Measurements from ENCODE around the gene DENND1B. TPM values are rescaled to one million over a fixed set of nuclear protein-coding genes. Genes with fewer than 3 reads are reported as not detected.
A peak's percentile ranks its signal among the peaks of the same experiment; 100 is the strongest.
"Not testable (repeated sequence)": the region's sequence is repeated elsewhere in the genome, so short reads cannot be mapped to it uniquely, and the experiment has no call there.

DENND1B gene
- total and polyA plus RNA-seq, 5 donors from 2014 or later: 13.8 to 45.5 (median 18.1) TPM

DNA sequence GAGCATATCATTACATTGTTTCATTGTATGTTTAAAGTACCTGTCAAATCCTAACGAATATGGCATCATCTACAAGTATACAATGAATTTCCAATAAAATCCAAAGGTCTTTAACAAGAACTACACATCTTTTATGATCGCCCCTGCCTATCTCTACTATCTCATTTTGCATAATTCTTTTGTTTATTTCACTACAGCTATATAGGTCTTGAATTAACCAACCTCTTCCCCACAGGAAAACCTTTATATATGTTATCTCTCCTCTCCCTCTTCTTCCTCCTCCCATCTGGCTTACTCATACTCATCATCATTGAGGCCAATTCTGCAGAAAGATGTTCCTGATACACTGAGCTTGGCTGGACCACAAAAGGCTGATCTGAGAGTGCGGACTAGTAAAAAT, 175.5 kb downstream of the DENND1B start:
- H3K4me3 ChIP-seq (ENCODE audit: low read depth, low read length): no peak overlapping the region
- H3K27me3 ChIP-seq (ENCODE audit: control insufficient read depth, insufficient read depth, low read length): no peaks in the 10 kb centered on the region
- H3K4me1 Mint-ChIP-seq: peaks cover 0 to 21% (median 2%) of the 10 kb centered on the region in 4 donors
- H3K4me3 Mint-ChIP-seq: no peak overlapping the region
- no peaks in the 10 kb centered on the region for H3K27me3 Mint-ChIP-seq
- no peak for ATAC-seq (ENCODE audit: low read depth in 2 of 2)
- H3K27ac Mint-ChIP-seq: no peak overlapping the region
- no peak for DNase-seq
- H3K27ac ChIP-seq (ENCODE audit: insufficient read depth, low read length, poor library complexity, severe bottlenecking): no peak overlapping the region
- peaks cover 10% of the 10 kb centered on the region for H3K36me3 ChIP-seq (ENCODE audit: control insufficient read depth, insufficient read depth, low read length)
- H3K9me3 ChIP-seq (ENCODE audit: control insufficient read depth in 2 of 2, low read length in 2 of 2): no peaks in the 10 kb centered on the region
- H3K36me3 Mint-ChIP-seq: no peaks in the 10 kb centered on the region
- no peaks in the 10 kb centered on the region for H3K9me3 Mint-ChIP-seq
- no peaks in the 10 kb centered on the region for H3K4me1 ChIP-seq (ENCODE audit: control insufficient read depth, insufficient read depth, low read length, poor library complexity, severe bottlenecking)

DNA sequence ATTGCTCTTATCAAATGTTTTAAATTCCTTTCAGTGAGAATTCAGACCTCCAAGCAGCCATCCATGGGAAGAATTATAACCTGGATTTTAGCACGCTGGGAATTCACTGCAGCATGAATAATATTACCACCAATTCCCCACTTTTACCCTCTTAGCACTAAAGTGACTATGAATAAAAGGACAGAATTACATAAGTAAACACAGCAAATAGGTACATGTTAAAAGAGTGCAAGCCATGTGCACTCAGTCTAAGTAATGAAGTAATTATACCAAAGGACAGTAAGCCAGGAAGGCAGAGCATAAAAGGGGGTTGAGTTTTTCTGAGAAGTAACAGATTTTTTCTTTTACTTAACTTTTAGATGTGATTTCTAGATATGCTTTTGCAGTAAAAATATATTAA, 176.3 kb downstream of the DENND1B start:
- Mint-ChIP-seq H3K4me1 (peaks cover 0 to 19% (median 4%) of the 10 kb centered on the region in 4 donors), H3K27me3 (no peaks in the 10 kb centered on the region), H3K27ac (peak overlapping the region in 1 of 3 donors; percentile 79), H3K36me3 (peaks cover 3% of the 10 kb centered on the region), H3K4me3 (no peak overlapping the region), H3K9me3 (no peaks in the 10 kb centered on the region)
- Histone ChIP-seq H3K27me3 (ENCODE audit: control insufficient read depth, insufficient read depth, low read length) (no peaks in the 10 kb centered on the region), H3K36me3 (ENCODE audit: control insufficient read depth, insufficient read depth, low read length) (peaks cover 13% of the 10 kb centered on the region), H3K4me1 (ENCODE audit: control insufficient read depth, insufficient read depth, low read length, poor library complexity, severe bottlenecking) (no peaks in the 10 kb centered on the region), H3K4me3 (ENCODE audit: low read depth, low read length) (no peak overlapping the region), H3K9me3 (ENCODE audit: control insufficient read depth in 2 of 2, low read length in 2 of 2) (no peaks in the 10 kb centered on the region), H3K27ac (ENCODE audit: insufficient read depth, low read length, poor library complexity, severe bottlenecking) (no peak overlapping the region)
- ATAC-seq (ENCODE audit: low read depth in 2 of 2) (no peak), DNase-seq (no peak)

- no peaks in the 10 kb centered on the region for H3K27me3 Mint-ChIP-seq
- ATAC-seq (ENCODE audit: low read depth in 2 of 2): no peak
- peaks cover 0 to 10% (median 4%) of the 10 kb centered on the region in 4 donors for H3K4me1 Mint-ChIP-seq
Observed at GRCh38 chr1:197595304-197595904, 179.9 kb downstream of the DENND1B start.

DNA sequence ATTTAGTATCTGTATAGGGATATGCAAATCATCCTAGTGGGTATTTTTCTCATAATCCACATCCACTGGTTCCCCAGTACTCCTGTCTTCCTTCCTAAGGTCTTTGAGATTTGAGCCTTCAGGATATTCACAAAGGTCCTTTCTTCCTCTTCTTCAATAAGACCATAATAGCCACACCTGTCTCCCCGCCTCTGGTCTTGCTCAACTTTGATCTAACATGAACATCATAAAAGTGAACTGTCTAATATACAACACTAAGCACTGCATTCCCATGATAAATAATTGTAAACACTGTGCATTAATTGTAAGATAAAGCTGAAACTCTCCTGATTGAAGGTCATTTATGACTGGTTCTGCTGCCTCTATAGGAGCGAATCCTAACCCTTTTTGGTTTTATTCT, 184.6 kb downstream of the DENND1B start:
- Mint-ChIP-seq H3K27ac (no peak overlapping the region), H3K9me3 (no peaks in the 10 kb centered on the region), H3K27me3 (no peaks in the 10 kb centered on the region), H3K4me3 (no peak overlapping the region), H3K4me1 (peaks cover 0 to 8% (median 3%) of the 10 kb centered on the region in 4 donors), H3K36me3 (peaks cover 10% of the 10 kb centered on the region)
- Histone ChIP-seq H3K27me3 (ENCODE audit: control insufficient read depth, insufficient read depth, low read length) (no peaks in the 10 kb centered on the region), H3K4me3 (ENCODE audit: low read depth, low read length) (no peak overlapping the region), H3K36me3 (ENCODE audit: control insufficient read depth, insufficient read depth, low read length) (peaks cover 17% of the 10 kb centered on the region), H3K9me3 (ENCODE audit: control insufficient read depth in 2 of 2, low read length in 2 of 2) (no peaks in the 10 kb centered on the region), H3K27ac (ENCODE audit: insufficient read depth, low read length, poor library complexity, severe bottlenecking) (no peak overlapping the region), H3K4me1 (ENCODE audit: control insufficient read depth, insufficient read depth, low read length, poor library complexity, severe bottlenecking) (no peaks in the 10 kb centered on the region)
- ATAC-seq (ENCODE audit: low read depth in 2 of 2) (no peak), DNase-seq (no peak)

More at GRCh38 chr1:197595304-197595904, 179.9 kb downstream of the DENND1B start:
- H3K36me3 ChIP-seq (ENCODE audit: control insufficient read depth, insufficient read depth, low read length): peaks cover 12% of the 10 kb centered on the region
- peak overlapping the region in 1 of 3 donors; percentile 66 for H3K27ac Mint-ChIP-seq
- H3K4me3 ChIP-seq (ENCODE audit: low read depth, low read length): no peak overlapping the region
- no peak for DNase-seq
- H3K27me3 ChIP-seq (ENCODE audit: control insufficient read depth, insufficient read depth, low read length): no peaks in the 10 kb centered on the region
- no peaks in the 10 kb centered on the region for H3K9me3 ChIP-seq (ENCODE audit: control insufficient read depth in 2 of 2, low read length in 2 of 2)
- no peaks in the 10 kb centered on the region for H3K4me1 ChIP-seq (ENCODE audit: control insufficient read depth, insufficient read depth, low read length, poor library complexity, severe bottlenecking)
- H3K4me3 Mint-ChIP-seq: no peak overlapping the region
- H3K27ac ChIP-seq (ENCODE audit: insufficient read depth, low read length, poor library complexity, severe bottlenecking): no peak overlapping the region
- no peaks in the 10 kb centered on the region for H3K9me3 Mint-ChIP-seq
- H3K36me3 Mint-ChIP-seq: peaks cover 6% of the 10 kb centered on the region

DNA sequence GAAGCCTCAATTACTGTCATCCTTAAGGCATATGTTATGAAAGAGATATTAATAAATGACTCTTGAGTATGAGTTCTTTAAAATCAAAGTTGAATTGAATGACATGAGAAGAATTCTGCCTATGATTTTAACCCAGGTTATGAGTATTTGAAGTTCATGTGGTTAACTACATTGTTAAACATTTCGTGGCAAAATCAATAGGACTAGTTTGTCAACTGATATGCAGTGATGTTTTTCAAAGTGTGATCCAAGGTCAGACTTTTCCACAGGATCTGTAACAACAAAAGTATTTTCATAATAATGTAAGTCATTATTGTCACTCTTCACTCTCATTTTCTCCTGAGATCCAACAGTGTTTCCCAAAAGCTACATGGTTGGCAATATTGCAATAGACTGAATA, 189.5 kb downstream of the DENND1B start:
- Mint-ChIP-seq H3K4me1 (peaks cover 0 to 8% (median 4%) of the 10 kb centered on the region in 4 donors), H3K36me3 (peaks cover 31% of the 10 kb centered on the region)

GRCh38 chr1:197577580-197577979, 197.7 kb downstream of the DENND1B start:
- DNase-seq: no peak

More for the DNA sequence above, 189.5 kb downstream of the DENND1B start:
- Mint-ChIP-seq H3K9me3 (peaks cover 0 to 2% (median 0%) of the 10 kb centered on the region in 7 donors), H3K4me3 (no peak overlapping the region), H3K27ac (no peak overlapping the region), H3K27me3 (no peaks in the 10 kb centered on the region)
- Histone ChIP-seq H3K9me3 (ENCODE audit: control insufficient read depth in 2 of 2, low read length in 2 of 2) (no peaks in the 10 kb centered on the region), H3K4me1 (ENCODE audit: control insufficient read depth, insufficient read depth, low read length, poor library complexity, severe bottlenecking) (no peaks in the 10 kb centered on the region), H3K27me3 (ENCODE audit: control insufficient read depth, insufficient read depth, low read length) (no peaks in the 10 kb centered on the region), H3K27ac (ENCODE audit: insufficient read depth, low read length, poor library complexity, severe bottlenecking) (no peak overlapping the region), H3K36me3 (ENCODE audit: control insufficient read depth, insufficient read depth, low read length) (peaks cover 22% of the 10 kb centered on the region), H3K4me3 (ENCODE audit: low read depth, low read length) (no peak overlapping the region)
- ATAC-seq (ENCODE audit: low read depth in 2 of 2): no peak
- DNase-seq: no peak

DNA sequence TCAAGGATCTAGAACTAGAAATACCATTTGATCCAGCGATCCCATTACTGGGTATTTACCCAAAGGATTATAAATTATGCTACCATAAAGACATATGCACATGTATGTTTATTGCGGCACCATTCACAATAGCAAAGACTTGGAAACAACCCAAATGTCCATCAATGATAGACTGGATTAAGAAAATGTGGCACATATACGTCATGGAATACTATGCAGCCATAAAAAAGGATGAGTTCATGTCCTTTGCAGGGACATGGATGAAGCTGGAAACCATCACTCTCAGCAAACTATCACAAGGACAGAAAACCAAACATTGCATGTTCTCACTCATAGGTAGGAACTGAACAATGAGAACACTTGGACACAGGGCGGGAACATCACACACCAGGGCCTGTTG, 199.7 kb downstream of the DENND1B start:
- H3K4me1 ChIP-seq (ENCODE audit: control insufficient read depth, insufficient read depth, low read length, poor library complexity, severe bottlenecking); H3K4me3 Mint-ChIP-seq; H3K27ac ChIP-seq (ENCODE audit: insufficient read depth, low read length, poor library complexity, severe bottlenecking); H3K27me3 ChIP-seq (ENCODE audit: control insufficient read depth, insufficient read depth, low read length); H3K9me3 ChIP-seq (ENCODE audit: control insufficient read depth in 2 of 2, low read length in 2 of 2); H3K27me3 Mint-ChIP-seq; ATAC-seq (ENCODE audit: low read depth in 2 of 2); H3K4me3 ChIP-seq (ENCODE audit: low read depth, low read length); DNase-seq: not testable (repeated sequence)
- Mint-ChIP-seq H3K9me3 (peaks cover 0 to 11% (median 0%) of the 10 kb centered on the region in 7 donors), H3K27ac (peak overlapping the region in 1 of 3 donors; percentile 20), H3K4me1 (peaks cover 0 to 12% (median 2%) of the 10 kb centered on the region in 4 donors), H3K36me3 (peaks cover 64% of the 10 kb centered on the region)
- H3K36me3 ChIP-seq (ENCODE audit: control insufficient read depth, insufficient read depth, low read length): peaks cover 15% of the 10 kb centered on the region

More at GRCh38 chr1:197577580-197577979, 197.7 kb downstream of the DENND1B start:
- peaks cover 22% of the 10 kb centered on the region for H3K36me3 ChIP-seq (ENCODE audit: control insufficient read depth, insufficient read depth, low read length)
- Mint-ChIP-seq H3K4me1 (peaks cover 2 to 5% (median 4%) of the 10 kb centered on the region in 4 donors), H3K9me3 (peaks cover 0 to 11% (median 0%) of the 10 kb centered on the region in 7 donors), H3K36me3 (peaks cover 55% of the 10 kb centered on the region), H3K27me3 (no peaks in the 10 kb centered on the region), H3K4me3 (no peak overlapping the region), H3K27ac (no peak overlapping the region)
- no peak for ATAC-seq (ENCODE audit: low read depth in 2 of 2)
- H3K4me3 ChIP-seq (ENCODE audit: low read depth, low read length): no peak overlapping the region
- no peak overlapping the region for H3K27ac ChIP-seq (ENCODE audit: insufficient read depth, low read length, poor library complexity, severe bottlenecking)
- H3K4me1 ChIP-seq (ENCODE audit: control insufficient read depth, insufficient read depth, low read length, poor library complexity, severe bottlenecking): no peaks in the 10 kb centered on the region
- H3K27me3 ChIP-seq (ENCODE audit: control insufficient read depth, insufficient read depth, low read length): no peaks in the 10 kb centered on the region
- no peaks in the 10 kb centered on the region for H3K9me3 ChIP-seq (ENCODE audit: control insufficient read depth in 2 of 2, low read length in 2 of 2)

DNA sequence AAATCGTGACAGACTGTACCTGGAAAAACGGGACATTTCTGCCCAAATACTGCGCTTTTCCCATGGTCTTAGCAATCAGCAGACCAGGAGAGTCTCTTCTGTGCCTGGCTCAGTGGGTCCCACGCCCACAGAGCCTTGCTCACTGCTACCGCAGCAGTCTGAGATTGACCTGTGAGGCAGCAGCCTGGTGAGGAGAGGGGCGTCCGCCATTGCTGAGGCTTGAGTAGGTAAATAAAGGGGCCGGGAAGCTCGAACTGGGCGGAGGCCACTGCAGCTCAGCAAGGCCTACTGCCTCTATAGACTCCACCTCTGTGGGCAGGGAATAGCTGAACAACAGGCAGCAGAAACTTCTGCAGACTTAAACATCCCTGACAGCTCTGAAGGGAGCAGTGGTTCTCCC, 203.1 kb downstream of the DENND1B start:
- Histone ChIP-seq H3K4me1 (ENCODE audit: control insufficient read depth, insufficient read depth, low read length, poor library complexity, severe bottlenecking) (no peaks in the 10 kb centered on the region), H3K9me3 (ENCODE audit: control insufficient read depth in 2 of 2, low read length in 2 of 2) (peaks cover 11 to 13% of the 10 kb centered on the region in 2 experiments), H3K27ac (ENCODE audit: insufficient read depth, low read length, poor library complexity, severe bottlenecking) (no peak overlapping the region), H3K27me3 (ENCODE audit: control insufficient read depth, insufficient read depth, low read length) (no peaks in the 10 kb centered on the region), H3K4me3 (ENCODE audit: low read depth, low read length) (no peak overlapping the region), H3K36me3 (ENCODE audit: control insufficient read depth, insufficient read depth, low read length) (peaks cover 20% of the 10 kb centered on the region)
- H3K27ac Mint-ChIP-seq: no peak overlapping the region
- no peak for DNase-seq
- no peak overlapping the region for H3K4me3 Mint-ChIP-seq
- ATAC-seq (ENCODE audit: low read depth in 2 of 2): no peak
- peaks cover 0 to 34% (median 8%) of the 10 kb centered on the region in 7 donors for H3K9me3 Mint-ChIP-seq
- peaks cover 0 to 12% (median 0%) of the 10 kb centered on the region in 4 donors for H3K4me1 Mint-ChIP-seq
- peaks cover 83% of the 10 kb centered on the region for H3K36me3 Mint-ChIP-seq
- no peaks in the 10 kb centered on the region for H3K27me3 Mint-ChIP-seq
